SW 1271 (cell line): ENCODE data around the gene PTPRF.
"Not testable (repeated sequence)": the region's sequence is repeated elsewhere in the genome, so short reads cannot be mapped to it uniquely, and the experiment has no call there.

Source experiments
- DNase-seq, 2 experiments: peaks; one replicate each; lab custom pipeline; 2025; lab: John Stamatoyannopoulos, UW

PTPRF gene

DNA sequence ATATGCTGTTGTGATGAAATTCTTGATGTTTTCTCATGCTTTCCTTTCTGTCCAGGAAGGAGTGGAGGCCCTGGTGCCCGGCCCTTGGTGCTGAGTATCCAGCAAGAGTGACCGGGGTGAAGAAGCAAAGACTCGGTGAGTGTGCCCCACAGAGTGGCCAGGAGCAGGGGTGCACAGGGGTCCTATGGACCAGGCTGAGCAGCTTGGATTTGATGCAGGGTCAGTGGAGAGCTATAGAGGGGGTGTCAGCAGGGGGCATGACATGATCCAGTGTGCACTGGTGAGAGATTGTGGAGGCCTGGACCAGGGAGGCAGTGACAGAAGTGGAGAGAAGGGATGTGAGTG is 7.4 kb downstream of the PTPRF start:
- no peak for DNase-seq

DNA sequence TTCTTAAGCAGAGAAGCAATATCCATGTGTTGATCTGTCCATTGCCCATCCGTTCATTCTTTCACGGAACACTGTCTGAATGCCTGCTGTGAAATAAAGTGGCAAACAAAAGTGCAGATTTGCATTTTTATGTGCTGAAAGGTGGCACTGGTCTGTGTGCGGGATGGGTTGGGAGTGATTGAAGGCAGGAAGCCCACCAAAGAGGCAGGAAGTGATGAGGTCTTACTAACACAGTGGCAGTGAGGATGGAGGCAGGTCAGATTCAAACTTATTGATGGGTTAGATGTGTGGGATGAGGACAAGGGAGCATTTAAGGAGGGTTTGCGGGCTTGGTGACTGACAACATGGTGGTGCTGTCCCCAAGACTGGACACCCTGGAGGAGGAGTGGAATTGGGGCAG is 8.3 kb downstream of the PTPRF start:
- DNase-seq, result no peak

- DNase-seq, result no peak
These were observed 9.2 kb downstream of the PTPRF start for GRCh38 chr1:43539726-43540434.

DNA sequence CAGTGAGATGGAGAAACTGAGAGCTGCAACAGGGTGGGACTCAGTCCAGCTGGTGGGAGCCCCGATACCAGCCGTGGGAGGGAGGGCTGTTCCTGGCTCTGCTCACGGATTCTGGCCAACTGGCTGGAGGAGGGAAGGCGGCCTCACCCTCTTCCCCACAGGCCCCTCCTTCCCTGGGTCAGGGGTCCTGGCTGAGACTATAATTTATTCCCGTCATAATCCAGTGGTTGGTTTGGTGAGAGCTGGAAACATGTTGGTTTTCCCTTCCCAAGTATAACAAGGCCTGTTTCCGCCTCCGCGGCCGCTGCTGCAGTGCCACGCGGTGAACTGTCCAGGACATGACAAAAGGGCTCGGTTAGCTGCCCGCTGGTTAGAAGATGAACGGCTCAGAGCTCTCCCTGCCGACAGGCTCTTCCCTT is 10.0 kb downstream of the PTPRF start:
- DNase-seq, result no peak

GRCh38 chr1:43541141-43541540 is 10.5 kb downstream of the PTPRF start:
- no peak for DNase-seq

GRCh38 chr1:43541721-43542401 is 11.2 kb downstream of the PTPRF start:
- no peak for DNase-seq

DNA sequence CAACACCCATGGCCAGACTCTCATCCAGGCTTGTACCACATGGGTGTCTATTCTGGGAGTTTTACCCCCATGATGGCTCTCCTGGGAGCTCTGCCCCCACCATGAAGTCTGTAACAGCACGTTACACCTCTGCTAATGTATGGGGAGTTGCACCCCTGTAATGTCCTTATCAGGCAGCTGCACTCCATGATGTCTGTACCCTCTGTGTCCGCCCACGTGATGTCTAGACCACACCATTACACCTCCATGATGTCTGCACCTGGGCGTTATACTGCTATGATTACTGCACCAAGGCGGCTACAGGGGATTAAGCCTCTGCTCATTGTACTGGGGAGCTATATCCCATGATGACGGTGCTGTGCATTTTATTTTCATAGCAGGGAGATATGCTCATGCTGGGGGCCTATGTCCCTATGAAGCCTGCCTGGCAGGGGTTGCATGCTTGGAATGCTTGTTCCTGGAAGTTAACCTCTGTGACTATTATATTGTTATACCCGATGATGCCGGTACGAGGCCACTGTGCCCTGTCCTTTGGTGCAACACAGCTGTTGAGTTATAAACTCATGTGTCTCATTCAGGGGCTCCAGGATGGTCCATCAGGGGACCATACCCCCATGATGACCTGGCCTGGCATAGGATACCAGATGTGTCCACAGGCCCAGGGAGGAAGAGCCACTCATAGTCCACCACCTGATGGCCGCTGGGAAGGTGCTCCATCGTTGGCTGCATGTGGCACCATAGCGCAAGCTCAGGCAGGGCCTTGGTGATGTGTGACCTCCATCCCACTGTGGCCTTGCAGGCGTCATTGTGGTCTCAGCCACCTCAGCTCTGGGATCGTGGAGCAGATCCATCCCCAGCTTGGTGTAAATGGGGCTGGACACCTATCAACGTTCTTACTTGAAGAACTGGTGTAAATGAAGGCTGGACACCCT is 12.1 kb downstream of the PTPRF start:
- DNase-seq, result no peak

GRCh38 chr1:43543567-43543966 is 12.9 kb downstream of the PTPRF start:
- DNase-seq, result no peak

DNA sequence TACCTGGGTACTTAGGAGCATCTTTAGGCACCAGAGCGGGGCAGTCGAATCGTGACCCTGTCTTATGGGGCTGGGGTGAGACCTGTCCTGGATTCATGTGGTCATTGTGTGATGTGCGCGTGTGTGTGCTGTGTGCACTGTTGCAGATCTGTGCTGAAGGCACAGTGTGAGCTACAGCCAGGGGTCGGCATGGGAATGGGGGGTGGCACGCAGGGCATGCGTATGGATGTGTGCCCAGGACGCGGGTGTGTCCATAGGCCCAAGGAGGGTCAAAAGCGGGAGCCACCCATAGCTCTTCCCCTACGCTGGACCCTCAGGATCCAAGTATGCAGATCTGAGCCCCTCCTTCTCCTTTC is 14.6 kb downstream of the PTPRF start:
- DNase-seq, result no peak

DNA sequence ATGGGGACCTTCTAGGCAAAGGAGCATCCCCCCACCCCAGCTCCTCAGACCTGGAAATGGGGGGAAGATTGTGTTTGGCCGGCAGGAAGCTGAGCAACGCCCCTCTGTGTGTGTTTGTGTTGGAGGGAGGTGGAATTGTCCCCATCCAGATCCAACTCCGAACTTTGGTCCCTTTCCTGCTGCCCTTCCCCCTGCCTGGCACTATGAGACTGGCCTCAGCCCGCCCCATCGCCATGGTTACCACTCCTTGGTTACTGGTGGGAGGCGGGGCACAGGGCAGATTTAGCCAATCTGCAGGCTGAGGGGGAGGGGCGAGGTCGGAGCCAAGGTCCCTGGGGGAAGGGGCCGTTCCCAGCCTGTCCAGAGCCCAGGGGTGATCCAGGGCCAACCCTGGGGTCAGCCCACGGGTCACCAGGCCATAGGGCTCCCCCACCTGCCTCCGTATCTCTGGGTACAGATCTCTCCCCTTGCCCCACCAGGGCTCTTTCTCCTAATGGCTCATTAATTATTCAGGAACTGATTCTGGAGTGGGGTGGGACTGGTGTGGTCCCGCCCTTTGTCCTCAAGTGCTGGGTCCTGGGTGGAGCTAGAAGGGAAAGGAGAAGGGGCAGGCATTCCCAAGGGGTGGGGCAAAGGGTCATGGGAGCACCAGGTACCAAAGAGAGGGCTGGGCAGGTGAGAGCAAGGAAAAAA is 15.2 kb downstream of the PTPRF start:
- no peak for DNase-seq

DNA sequence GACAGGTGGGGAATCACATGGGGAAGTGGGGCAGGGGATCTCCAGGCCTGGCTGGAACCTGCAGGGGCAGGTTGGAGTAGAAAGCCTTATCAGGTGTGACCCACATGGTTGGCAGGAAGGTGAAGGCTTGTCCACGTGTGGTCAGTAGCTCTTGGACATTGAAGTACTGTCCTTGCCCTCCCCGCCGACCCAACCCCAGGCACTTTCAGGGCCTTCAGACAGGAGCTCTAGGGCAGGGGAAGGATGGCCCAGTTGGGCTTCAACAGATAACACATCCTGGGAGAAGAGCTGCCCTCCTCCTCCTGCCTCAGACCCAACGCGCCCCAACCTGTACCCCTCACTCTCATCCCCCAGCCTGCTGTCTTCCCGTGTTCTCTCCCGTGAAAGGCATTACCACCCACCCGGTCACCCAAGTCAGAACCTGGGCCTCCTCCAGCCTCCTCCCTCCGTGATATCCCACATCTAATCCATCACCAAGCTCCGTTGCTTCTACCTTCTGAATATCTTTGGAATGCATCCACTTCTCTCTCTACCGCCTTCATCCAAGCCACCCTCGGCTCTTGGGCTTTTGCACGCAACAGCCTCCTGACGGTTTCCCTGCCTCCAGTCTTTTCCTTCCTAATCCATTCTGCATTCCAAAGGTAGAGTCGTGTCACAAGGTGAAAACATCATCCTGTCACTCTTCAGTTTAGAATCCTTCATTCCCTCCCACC is 15.9 kb downstream of the PTPRF start:
- no peak for DNase-seq

DNA sequence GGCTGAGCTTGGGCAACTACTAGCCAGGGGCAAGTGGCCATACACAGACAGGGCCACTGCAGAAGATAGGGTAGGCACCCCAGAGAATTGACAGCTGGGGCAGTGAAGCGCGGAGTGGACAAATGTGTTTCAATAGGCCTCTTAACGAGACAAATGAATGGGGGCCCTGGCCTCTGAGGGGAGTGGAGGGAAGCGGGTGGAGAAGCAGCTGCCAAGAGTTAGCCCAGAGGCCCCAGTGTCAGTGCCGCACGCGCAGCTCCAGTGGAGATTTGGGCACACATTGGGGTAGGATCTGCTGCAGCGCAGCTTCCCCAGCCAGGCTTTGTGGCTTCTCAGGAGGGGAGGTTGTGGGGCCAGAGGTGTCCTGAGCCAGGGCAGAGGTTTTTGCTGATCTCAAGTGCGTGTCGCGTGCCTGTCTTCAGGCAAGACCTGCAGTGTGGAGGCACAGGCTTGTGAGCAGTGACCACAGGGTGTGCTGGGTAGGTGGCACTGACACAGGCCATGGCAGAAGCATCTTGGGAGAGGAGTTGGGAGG is 16.9 kb downstream of the PTPRF start:
- DNase-seq, result no peak

- DNase-seq, result no peak
These were observed 17.9 kb downstream of the PTPRF start for GRCh38 chr1:43548285-43549271.

DNA sequence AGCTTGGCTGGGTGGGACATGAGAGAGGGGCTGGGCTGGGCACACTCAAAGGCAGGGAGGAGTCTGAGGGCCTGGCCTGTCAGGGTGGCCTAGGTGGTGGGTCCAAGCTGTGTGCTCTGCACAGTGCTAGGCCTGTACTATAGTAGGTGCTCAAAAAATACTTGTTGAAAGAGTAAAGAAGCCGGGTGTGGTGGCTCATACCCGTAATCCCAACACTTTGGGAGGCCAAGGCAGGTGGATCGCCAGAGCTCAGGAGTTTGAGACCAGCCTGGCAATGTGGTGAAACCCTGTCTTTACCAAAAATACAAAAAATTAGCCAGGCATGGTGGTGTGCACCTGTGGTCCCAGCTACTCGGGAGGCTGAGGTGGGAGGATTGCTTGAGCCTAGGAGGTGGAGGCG is 18.7 kb downstream of the PTPRF start:
- DNase-seq, result not testable (repeated sequence)

DNA sequence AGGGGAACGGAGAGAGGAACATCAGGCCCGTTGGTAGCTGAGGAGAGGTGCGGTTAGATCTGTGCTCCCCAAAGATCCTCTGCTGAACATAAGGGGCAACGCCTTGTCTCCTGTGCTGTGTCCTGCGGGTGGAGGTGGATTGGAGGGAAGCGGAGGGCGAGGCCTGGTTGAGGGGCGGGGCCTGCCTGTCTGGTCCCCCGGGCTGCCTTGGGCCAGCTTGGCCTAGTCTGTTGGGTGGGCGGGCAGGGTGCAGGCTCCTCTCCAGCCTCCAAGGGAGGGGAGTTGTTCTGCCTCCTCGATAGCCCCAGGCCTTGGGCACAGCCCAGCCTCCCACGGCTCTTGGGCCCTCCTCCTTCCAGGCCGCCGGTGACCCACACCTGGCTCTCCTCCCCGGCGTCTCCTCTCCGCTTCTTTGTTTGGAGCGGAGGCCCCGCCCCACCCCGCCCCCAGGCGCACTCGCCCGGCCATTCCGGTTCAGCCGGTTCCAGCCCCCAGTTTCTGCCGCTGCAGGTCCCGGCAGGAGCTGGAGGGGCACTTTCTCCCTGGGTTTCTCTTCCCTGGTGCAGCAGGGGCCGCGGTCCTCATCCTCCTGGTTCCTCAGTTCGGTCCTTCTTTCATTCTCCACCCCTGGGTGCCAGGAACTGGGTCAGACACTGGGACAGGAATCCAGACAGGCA is 19.4 kb downstream of the PTPRF start:
- DNase-seq, result no peak

DNA sequence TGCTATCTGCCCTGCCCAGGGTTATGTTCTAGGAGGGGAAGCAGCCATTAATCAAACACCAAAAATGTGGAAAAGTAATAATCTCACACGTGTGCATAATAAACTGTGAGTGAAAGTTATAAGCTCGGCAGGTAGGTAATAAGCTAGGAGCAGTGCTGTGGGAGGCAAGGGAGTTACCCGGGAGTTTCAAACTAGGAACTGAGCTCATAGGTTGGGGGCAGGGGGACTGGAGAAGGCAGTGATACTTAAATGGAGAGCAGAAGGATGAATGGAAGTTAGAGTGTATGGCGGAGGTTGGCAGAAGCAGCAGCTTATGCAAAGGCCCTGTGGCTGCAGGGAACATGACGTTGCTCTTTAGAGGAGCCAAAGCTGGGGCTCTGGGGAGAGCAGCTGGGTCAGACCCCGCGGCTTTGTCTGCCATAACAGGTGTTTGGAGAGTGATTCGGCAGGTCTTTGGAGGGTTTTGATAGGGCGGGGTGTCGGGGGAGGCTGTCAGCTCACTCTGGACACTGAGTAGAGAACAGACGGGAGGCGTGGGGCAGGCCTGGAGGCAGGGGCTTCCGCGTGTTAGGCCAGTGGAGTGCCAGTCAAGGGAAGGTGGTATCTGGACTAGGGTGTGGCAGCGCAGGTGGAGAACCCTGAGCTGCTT is 20.0 kb downstream of the PTPRF start:
- DNase-seq, result no peak

GRCh38 chr1:43551396-43551888 is 20.8 kb downstream of the PTPRF start:
- DNase-seq, result no peak

- DNase-seq, result no peak
These were observed 21.5 kb downstream of the PTPRF start for GRCh38 chr1:43552059-43552742.
